Hepatocyte (in vitro differentiated cells): ENCODE measurements around the gene GAS2L1.

Source experiments
- CTCF ChIP-seq: fragments of 200-600 bp; sonication (generic); IDR thresholded peaks from 2 replicates; pipeline ENCODE4 v1.5.1; 2016; ENCODE audit warnings: antibody characterized with exemption, mild to moderate bottlenecking; ENCODE audit not compliant: poor library complexity
- EZH2 ChIP-seq: fragments of 200-600 bp; sonication (generic); IDR thresholded peaks from 2 replicates; pipeline ENCODE4 v1.6.1; 2016; ENCODE audit warnings: antibody characterized with exemption, mild to moderate bottlenecking, borderline replicate concordance
- EZH2phosphoT487 ChIP-seq: fragments of 200-600 bp; sonication (generic); IDR thresholded peaks from one replicate; pipeline ENCODE4 v1.6.1; 2018; ENCODE audit warnings: antibody characterized with exemption, mild to moderate bottlenecking, low read depth, moderate library complexity; ENCODE audit not compliant: unreplicated experiment, severe bottlenecking

- TF ChIP-seq CTCF (no peak), EZH2phosphoT487 (no peak), EZH2 (no peak)
These were observed 40.2 kb downstream of the GAS2L1 start for GRCh38 chr22:29346659-29347058.
